PC-3 (cell line): ENCODE results near the gene SORBS2. TPM values are rescaled to one million over a fixed set of nuclear protein-coding genes. Genes with fewer than 3 reads are reported as not detected.

ENCODE experiments used
- ATAC-seq: fragments of 200-7000 bp; cut with Tn5 transposase; 2 replicates; pipeline ENCODE4 v1.9.1; 2020; ENCODE audit warnings: mild to moderate bottlenecking, moderate library complexity
- BruUV-seq: library from RNA; stranded (reverse); fragments of 400-500 nt; replicated peaks from 2 replicates; lab custom pipeline; 2021; lab: Mats Ljungman, UMichigan
- CTCF ChIA-PET: fragments of 300-600 bp; sonication (Branson Sonifier 250); formaldehyde crosslinking; loops from one replicate; lab custom pipeline; 2022; ENCODE audit warnings: antibody characterized with exemption; lab: Charles Lee
- POLR2A ChIA-PET: fragments of 300-600 bp; sonication (Branson Sonifier 250); formaldehyde crosslinking; loops from one replicate; lab custom pipeline; 2022; ENCODE audit warnings: antibody characterized with exemption; ENCODE audit not compliant: unreplicated experiment; lab: Charles Lee
- DNase-seq: peaks from one replicate; pipeline ENCODE4 v3.0.0-alpha.2; 2015
- H2AFZ ChIP-seq: fragments of 300-600 bp; sonication (generic); 2 replicates; pipeline ENCODE4 v1.6.0; 2016; ENCODE audit warnings: antibody characterized with exemption, low read length
- H3F3A ChIP-seq: fragments of 300-600 bp; sonication (generic); one replicate; pipeline ENCODE4 v1.6.0; 2017; ENCODE audit warnings: antibody characterized with exemption, low read length, control low read depth, mild to moderate bottlenecking; ENCODE audit not compliant: unreplicated experiment
- H3K27ac ChIP-seq: fragments of 300-600 bp; sonication (generic); 2 replicates; pipeline ENCODE4 v1.5.1; 2016; ENCODE audit warnings: mild to moderate bottlenecking, low read length
- H3K27me3 ChIP-seq: fragments of 300-600 bp; sonication (generic); 2 replicates; pipeline ENCODE4 v1.6.1; 2016; ENCODE audit warnings: low read length, mixed read lengths
- H3K36me3 ChIP-seq: fragments of 300-600 bp; sonication (generic); 2 replicates; pipeline ENCODE4 v1.6.1; 2016; ENCODE audit warnings: low read depth, mixed run types, low read length, mixed read lengths
- H3K4me1 ChIP-seq: fragments of 300-600 bp; sonication (generic); 2 replicates; pipeline ENCODE4 v1.5.1; 2016; ENCODE audit warnings: low read length; ENCODE audit not compliant: insufficient read depth
- H3K4me2 ChIP-seq: fragments of 300-600 bp; sonication (generic); 2 replicates; pipeline ENCODE4 v1.6.0; 2016; ENCODE audit warnings: low read length
- H3K4me3 ChIP-seq: fragments of 300-600 bp; sonication (generic); 2 replicates; pipeline ENCODE4 v1.5.1; 2016; ENCODE audit warnings: mild to moderate bottlenecking, low read length, mixed read lengths
- H3K79me2 ChIP-seq: fragments of 300-600 bp; sonication (generic); 2 replicates; pipeline ENCODE4 v1.6.1; 2017; ENCODE audit warnings: low read length, mixed read lengths
- H3K9ac ChIP-seq: fragments of 300-600 bp; sonication (generic); 2 replicates; pipeline ENCODE4 v1.6.0; 2016; ENCODE audit warnings: mild to moderate bottlenecking, low read length
- H3K9me2 ChIP-seq: fragments of 300-600 bp; sonication (generic); replicated peaks from 2 replicates; pipeline ENCODE4 v1.6.1; 2016; ENCODE audit warnings: mixed run types, low read length, mixed read lengths
- H3K9me3 ChIP-seq: fragments of 300-600 bp; sonication (generic); 2 replicates; pipeline ENCODE4 v1.6.1; 2016; ENCODE audit warnings: low read length, mixed read lengths
- H4K20me1 ChIP-seq: fragments of 300-600 bp; sonication (generic); 2 replicates; pipeline ENCODE4 v1.6.1; 2016; ENCODE audit warnings: low read length, mixed read lengths
- CTCF ChIP-seq: fragments of 300-600 bp; sonication (generic); conservative IDR thresholded peaks from 2 replicates; pipeline ENCODE4 v1.5.1; 2017; ENCODE audit warnings: antibody characterized with exemption, low read depth, mild to moderate bottlenecking, low read length
- EZH2 ChIP-seq: fragments of 300-600 bp; sonication (generic); IDR thresholded peaks from one replicate; pipeline ENCODE4 v1.6.1; 2017; ENCODE audit warnings: antibody characterized with exemption, mild to moderate bottlenecking, low read length; ENCODE audit not compliant: unreplicated experiment
- EZH2phosphoT487 ChIP-seq: fragments of 300-600 bp; sonication (generic); IDR thresholded peaks from 2 replicates; pipeline ENCODE4 v1.6.1; 2018; ENCODE audit warnings: mild to moderate bottlenecking, antibody characterized with exemption, low read length, borderline replicate concordance
- intact Hi-C: fragments of 100-400 bp; cut with micrococcal nuclease; formaldehyde crosslinking; loops from 2 replicates; pipeline ENCODE4 v1.9.0; 2023
- total RNA-seq: library from RNA; depleted of rRNA; stranded (reverse); fragments of >200 nt; gene quantifications from 2 replicates; pipeline ENCODE4 v1.2.3, GENCODE V29; 2014

SORBS2 gene
- total RNA-seq, 1 experiment from 2014 or later, result 3.6 TPM

GRCh38 chr4:185700630-185701029 lies 111.4 kb downstream of the SORBS2 start:
- DNase-seq, result no peak
- Histone ChIP-seq H3K9me2 (no peaks in the 10 kb centered on the region), H3F3A (no peaks in the 10 kb centered on the region), H3K27ac (no peak overlapping the region), H3K4me3 (no peak overlapping the region), H3K4me1 (no peaks in the 10 kb centered on the region), H4K20me1 (no peaks in the 10 kb centered on the region), H3K4me2 (no peak overlapping the region), H2AFZ (no peak overlapping the region), H3K27me3 (no peaks in the 10 kb centered on the region), H3K9ac (no peak overlapping the region), H3K79me2 (no peaks in the 10 kb centered on the region), H3K9me3 (no peaks in the 10 kb centered on the region), H3K36me3 (no peaks in the 10 kb centered on the region)
- ChIA-PET POLR2A (interaction anchor here (0.7 kb wide), 1 partner anchor 111 kb away, joined by 3 read pairs; the partner anchor contains the start of gene SORBS2), CTCF (no interaction called here)
- BruUV-seq, result no TSS peak
- intact Hi-C loops, result no loop called here
- TF ChIP-seq CTCF (no peak), EZH2phosphoT487 (no peak), EZH2 (no peak)
- no peak for ATAC-seq

GRCh38 chr4:185700048-185700447 lies 111.9 kb downstream of the SORBS2 start:
- intact Hi-C loops, result no loop called here
- Histone ChIP-seq H3K4me3 (no peak overlapping the region), H2AFZ (no peak overlapping the region), H3K36me3 (no peaks in the 10 kb centered on the region), H3K9me2 (no peaks in the 10 kb centered on the region), H3K4me1 (no peaks in the 10 kb centered on the region), H4K20me1 (no peaks in the 10 kb centered on the region), H3K4me2 (no peak overlapping the region), H3K9ac (no peak overlapping the region), H3K27me3 (no peaks in the 10 kb centered on the region), H3K27ac (no peak overlapping the region), H3F3A (no peaks in the 10 kb centered on the region), H3K9me3 (no peaks in the 10 kb centered on the region), H3K79me2 (no peaks in the 10 kb centered on the region)
- DNase-seq (peak; percentile 16), ATAC-seq (no peak)
- no peak for TF ChIP-seq CTCF
- no peak for TF ChIP-seq EZH2phosphoT487
- no peak for TF ChIP-seq EZH2
- BruUV-seq, result no TSS peak
- ChIA-PET CTCF (no interaction called here), POLR2A (interaction anchor here (0.7 kb wide), 1 partner anchor 112 kb away, joined by 3 read pairs; the partner anchor contains the start of gene SORBS2)

- TF ChIP-seq EZH2phosphoT487 (no peak), EZH2 (no peak), CTCF (no peak)
- ATAC-seq (no peak), DNase-seq (no peak)
- Histone ChIP-seq H3K9ac (no peak overlapping the region), H3K4me2 (no peak overlapping the region), H3K4me3 (no peak overlapping the region), H3K27ac (no peak overlapping the region), H4K20me1 (no peaks in the 10 kb centered on the region), H2AFZ (no peak overlapping the region), H3K36me3 (no peaks in the 10 kb centered on the region), H3K9me2 (no peaks in the 10 kb centered on the region), H3F3A (no peaks in the 10 kb centered on the region), H3K79me2 (no peaks in the 10 kb centered on the region), H3K27me3 (no peaks in the 10 kb centered on the region), H3K9me3 (no peaks in the 10 kb centered on the region), H3K4me1 (no peaks in the 10 kb centered on the region)
- ChIA-PET POLR2A (no interaction called here), CTCF (interaction anchor here (0.6 kb wide), 1 partner anchor 16 kb away, joined by 3 read pairs; no protein-coding TSS in a partner anchor)
- no TSS peak for BruUV-seq
- intact Hi-C loops, result no loop called here
Observed at GRCh38 chr4:185697488-185697887, 114.5 kb downstream of the SORBS2 start.
